PC-3 (cell line): Measurements from ENCODE around the gene STEAP2. TPM values are rescaled to one million over a fixed set of nuclear protein-coding genes. Genes with fewer than 3 reads are reported as not detected.

Experiments
- ATAC-seq: fragments of 200-7000 bp; cut with Tn5 transposase; 2 replicates; pipeline ENCODE4 v1.9.1; 2020; ENCODE audit warnings: mild to moderate bottlenecking, moderate library complexity
- BruUV-seq: library from RNA; stranded (reverse); fragments of 400-500 nt; replicated peaks from 2 replicates; lab custom pipeline; 2021; lab: Mats Ljungman, UMichigan
- CTCF ChIA-PET: fragments of 300-600 bp; sonication (Branson Sonifier 250); formaldehyde crosslinking; loops from one replicate; lab custom pipeline; 2022; ENCODE audit warnings: antibody characterized with exemption; lab: Charles Lee
- POLR2A ChIA-PET: fragments of 300-600 bp; sonication (Branson Sonifier 250); formaldehyde crosslinking; loops from one replicate; lab custom pipeline; 2022; ENCODE audit warnings: antibody characterized with exemption; ENCODE audit not compliant: unreplicated experiment; lab: Charles Lee
- DNase-seq: peaks from one replicate; pipeline ENCODE4 v3.0.0-alpha.2; 2015
- H2AFZ ChIP-seq: fragments of 300-600 bp; sonication (generic); 2 replicates; pipeline ENCODE4 v1.6.0; 2016; ENCODE audit warnings: antibody characterized with exemption, low read length
- H3F3A ChIP-seq: fragments of 300-600 bp; sonication (generic); one replicate; pipeline ENCODE4 v1.6.0; 2017; ENCODE audit warnings: antibody characterized with exemption, low read length, control low read depth, mild to moderate bottlenecking; ENCODE audit not compliant: unreplicated experiment
- H3K27ac ChIP-seq: fragments of 300-600 bp; sonication (generic); 2 replicates; pipeline ENCODE4 v1.5.1; 2016; ENCODE audit warnings: mild to moderate bottlenecking, low read length
- H3K27me3 ChIP-seq: fragments of 300-600 bp; sonication (generic); 2 replicates; pipeline ENCODE4 v1.6.1; 2016; ENCODE audit warnings: low read length, mixed read lengths
- H3K36me3 ChIP-seq: fragments of 300-600 bp; sonication (generic); 2 replicates; pipeline ENCODE4 v1.6.1; 2016; ENCODE audit warnings: low read depth, mixed run types, low read length, mixed read lengths
- H3K4me1 ChIP-seq: fragments of 300-600 bp; sonication (generic); 2 replicates; pipeline ENCODE4 v1.5.1; 2016; ENCODE audit warnings: low read length; ENCODE audit not compliant: insufficient read depth
- H3K4me2 ChIP-seq: fragments of 300-600 bp; sonication (generic); 2 replicates; pipeline ENCODE4 v1.6.0; 2016; ENCODE audit warnings: low read length
- H3K4me3 ChIP-seq: fragments of 300-600 bp; sonication (generic); 2 replicates; pipeline ENCODE4 v1.5.1; 2016; ENCODE audit warnings: mild to moderate bottlenecking, low read length, mixed read lengths
- H3K79me2 ChIP-seq: fragments of 300-600 bp; sonication (generic); 2 replicates; pipeline ENCODE4 v1.6.1; 2017; ENCODE audit warnings: low read length, mixed read lengths
- H3K9ac ChIP-seq: fragments of 300-600 bp; sonication (generic); 2 replicates; pipeline ENCODE4 v1.6.0; 2016; ENCODE audit warnings: mild to moderate bottlenecking, low read length
- H3K9me2 ChIP-seq: fragments of 300-600 bp; sonication (generic); replicated peaks from 2 replicates; pipeline ENCODE4 v1.6.1; 2016; ENCODE audit warnings: mixed run types, low read length, mixed read lengths
- H3K9me3 ChIP-seq: fragments of 300-600 bp; sonication (generic); 2 replicates; pipeline ENCODE4 v1.6.1; 2016; ENCODE audit warnings: low read length, mixed read lengths
- H4K20me1 ChIP-seq: fragments of 300-600 bp; sonication (generic); 2 replicates; pipeline ENCODE4 v1.6.1; 2016; ENCODE audit warnings: low read length, mixed read lengths
- EZH2 ChIP-seq: fragments of 300-600 bp; sonication (generic); IDR thresholded peaks from one replicate; pipeline ENCODE4 v1.6.1; 2017; ENCODE audit warnings: antibody characterized with exemption, mild to moderate bottlenecking, low read length; ENCODE audit not compliant: unreplicated experiment
- EZH2phosphoT487 ChIP-seq: fragments of 300-600 bp; sonication (generic); IDR thresholded peaks from 2 replicates; pipeline ENCODE4 v1.6.1; 2018; ENCODE audit warnings: mild to moderate bottlenecking, antibody characterized with exemption, low read length, borderline replicate concordance
- intact Hi-C: fragments of 100-400 bp; cut with micrococcal nuclease; formaldehyde crosslinking; loops from 2 replicates; pipeline ENCODE4 v1.9.0; 2023
- total RNA-seq: library from RNA; depleted of rRNA; stranded (reverse); fragments of >200 nt; gene quantifications from 2 replicates; pipeline ENCODE4 v1.2.3, GENCODE V29; 2014
- TF ChIP-seq, protein P1 (sequence below): fragments of 300-600 bp; sonication (generic); conservative IDR thresholded peaks from 2 replicates; pipeline ENCODE4 v1.5.1; 2017; ENCODE audit warnings: antibody characterized with exemption, low read depth, mild to moderate bottlenecking, low read length

Gene STEAP2
- total RNA-seq, 1 experiment from 2014 or later, result 7.0 TPM

- peak overlapping the region; percentile 88 for H2AFZ ChIP-seq
- no peaks in the 10 kb centered on the region for H3K36me3 ChIP-seq
- peak overlapping the region; percentile 64 for H3K9ac ChIP-seq
- H3K4me3 ChIP-seq, result peak overlapping the region; percentile 97
- intact Hi-C loops, result loop anchor here (1.0 kb wide), 3 partner anchors 31 to 57 kb away; partner anchors contain the start of genes CFAP69 and STEAP1
- no peak for TF ChIP-seq EZH2
- TF ChIP-seq, protein P1, sequence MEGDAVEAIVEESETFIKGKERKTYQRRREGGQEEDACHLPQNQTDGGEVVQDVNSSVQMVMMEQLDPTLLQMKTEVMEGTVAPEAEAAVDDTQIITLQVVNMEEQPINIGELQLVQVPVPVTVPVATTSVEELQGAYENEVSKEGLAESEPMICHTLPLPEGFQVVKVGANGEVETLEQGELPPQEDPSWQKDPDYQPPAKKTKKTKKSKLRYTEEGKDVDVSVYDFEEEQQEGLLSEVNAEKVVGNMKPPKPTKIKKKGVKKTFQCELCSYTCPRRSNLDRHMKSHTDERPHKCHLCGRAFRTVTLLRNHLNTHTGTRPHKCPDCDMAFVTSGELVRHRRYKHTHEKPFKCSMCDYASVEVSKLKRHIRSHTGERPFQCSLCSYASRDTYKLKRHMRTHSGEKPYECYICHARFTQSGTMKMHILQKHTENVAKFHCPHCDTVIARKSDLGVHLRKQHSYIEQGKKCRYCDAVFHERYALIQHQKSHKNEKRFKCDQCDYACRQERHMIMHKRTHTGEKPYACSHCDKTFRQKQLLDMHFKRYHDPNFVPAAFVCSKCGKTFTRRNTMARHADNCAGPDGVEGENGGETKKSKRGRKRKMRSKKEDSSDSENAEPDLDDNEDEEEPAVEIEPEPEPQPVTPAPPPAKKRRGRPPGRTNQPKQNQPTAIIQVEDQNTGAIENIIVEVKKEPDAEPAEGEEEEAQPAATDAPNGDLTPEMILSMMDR, result no peak
- TF ChIP-seq EZH2phosphoT487, result no peak
- H4K20me1 ChIP-seq, result no peaks in the 10 kb centered on the region
- H3K9me2 ChIP-seq, result no peaks in the 10 kb centered on the region
- H3K9me3 ChIP-seq, result no peaks in the 10 kb centered on the region
- ATAC-seq, result peak; percentile 15
- POLR2A ChIA-PET, result interaction anchor here (0.5 to 1.1 kb wide), 5 partner anchors 32 to 1984 kb away, joined by 3 to 18 read pairs (median 12); partner anchors contain the start of gene STEAP1
- H3K4me1 ChIP-seq, result peaks cover 23% of the 10 kb centered on the region
- no peaks in the 10 kb centered on the region for H3K27me3 ChIP-seq
- peak overlapping the region; percentile 24 for H3K27ac ChIP-seq
- no peaks in the 10 kb centered on the region for H3F3A ChIP-seq
- BruUV-seq, result TSS peak; percentile 88
- CTCF ChIA-PET, result interaction anchor here (0.7 to 1.4 kb wide), 7 partner anchors 32 to 703 kb away, joined by 3 to 12 read pairs (median 4); partner anchors contain the start of gene STEAP1
- H3K79me2 ChIP-seq, result peaks cover 13% of the 10 kb centered on the region
- peak overlapping the region; percentile 99 for H3K4me2 ChIP-seq
- peak; percentile 28 for DNase-seq
Observed at GRCh38 chr7:90210981-90211380, 559 bp upstream of the STEAP2 start.

- Histone ChIP-seq H3K9ac (peak overlapping the region; percentile 64), H3K4me1 (peaks cover 23% of the 10 kb centered on the region), H3K27me3 (no peaks in the 10 kb centered on the region), H3K36me3 (no peaks in the 10 kb centered on the region), H2AFZ (peak overlapping the region; percentile 88), H3K9me3 (no peaks in the 10 kb centered on the region), H3K4me3 (peak overlapping the region; percentile 97), H3K79me2 (peaks cover 13% of the 10 kb centered on the region), H3K4me2 (peak overlapping the region; percentile 99), H3K9me2 (no peaks in the 10 kb centered on the region), H4K20me1 (no peaks in the 10 kb centered on the region), H3F3A (no peaks in the 10 kb centered on the region), H3K27ac (no peak overlapping the region)
- peak; percentile 23; the same call in 1 of the 2 replicates for ATAC-seq
- TF ChIP-seq, protein P1, result no peak
- TF ChIP-seq EZH2phosphoT487 (no peak), EZH2 (no peak)
- ChIA-PET CTCF (interaction anchor here (0.6 to 1.4 kb wide), 5 partner anchors 31 to 65 kb away, joined by 3 to 12 read pairs (median 7); partner anchors contain the start of gene STEAP1), POLR2A (interaction anchor here (0.6 to 1.1 kb wide), 3 partner anchors 11 to 1664 kb away, joined by 5 to 12 read pairs (median 7); no protein-coding TSS in a partner anchor)
- intact Hi-C loops, result loop anchor here (2.0 kb wide), 1 partner anchor 51 kb away; no protein-coding TSS in a partner anchor
- peak; percentile 6 for DNase-seq
- no TSS peak for BruUV-seq
Observed at GRCh38 chr7:90212149-90212495, 582 bp downstream of the STEAP2 start.

GRCh38 chr7:90213521-90213920 is 2.0 kb downstream of the STEAP2 start:
- Histone ChIP-seq H4K20me1 (no peaks in the 10 kb centered on the region), H3K9ac (no peak overlapping the region), H3K4me3 (no peak overlapping the region), H3F3A (no peaks in the 10 kb centered on the region), H3K36me3 (no peaks in the 10 kb centered on the region), H3K9me3 (no peaks in the 10 kb centered on the region), H3K9me2 (no peaks in the 10 kb centered on the region), H3K79me2 (peaks cover 13% of the 10 kb centered on the region), H3K27me3 (no peaks in the 10 kb centered on the region), H2AFZ (no peak overlapping the region), H3K4me1 (peaks cover 23% of the 10 kb centered on the region), H3K4me2 (peak overlapping the region; percentile 99), H3K27ac (no peak overlapping the region)
- ChIA-PET POLR2A (interaction anchor here (0.6 kb wide), 1 partner anchor 27 kb away, joined by 4 read pairs; no protein-coding TSS in a partner anchor), CTCF (no interaction called here)
- ATAC-seq (no peak), DNase-seq (no peak)
- BruUV-seq, result no TSS peak
- intact Hi-C loops, result loop anchor here (2.0 kb wide), 1 partner anchor 49 kb away; no protein-coding TSS in a partner anchor
- TF ChIP-seq EZH2 (no peak), EZH2phosphoT487 (no peak)
- TF ChIP-seq, protein P1, result no peak
